A673 (cell line): ENCODE results near the gene ARL4C. TPM values are rescaled to one million over a fixed set of nuclear protein-coding genes. Genes with fewer than 3 reads are reported as not detected.
"Not testable (repeated sequence)": the region's sequence is repeated elsewhere in the genome, so short reads cannot be mapped to it uniquely, and the experiment has no call there.

Experiments used
- BruUV-seq: library from RNA; stranded (reverse); fragments of 400-500 nt; replicated peaks from 2 replicates; lab custom pipeline; 2021; lab: Mats Ljungman, UMichigan
- CTCF ChIA-PET: fragments of 300-600 bp; sonication (Branson Sonifier 250); formaldehyde crosslinking; loops from one replicate; lab custom pipeline; 2022; ENCODE audit warnings: antibody characterized with exemption; lab: Charles Lee
- POLR2A ChIA-PET: fragments of 300-600 bp; sonication (Branson Sonifier 250); formaldehyde crosslinking; loops from one replicate; lab custom pipeline; 2022; ENCODE audit warnings: antibody characterized with exemption; ENCODE audit not compliant: low non-redundant PET; lab: Charles Lee
- DNase-seq: peaks from one replicate; pipeline ENCODE4 v3.0.0-alpha.2; 2015; ENCODE audit warnings: low spot score
- H3K27ac ChIP-seq: fragments of 200-600 bp; sonication (generic); 2 replicates; pipeline ENCODE4 v1.5.1; 2016; ENCODE audit warnings: mixed run types, low read depth, mild to moderate bottlenecking, mixed read lengths, antibody characterized with exemption, low read length; ENCODE audit not compliant: poor library complexity, severe bottlenecking
- H3K27me3 ChIP-seq: fragments of 200-600 bp; sonication (generic); replicated peaks from 2 replicates; pipeline ENCODE4 v1.6.1; 2017; ENCODE audit warnings: mixed run types, low read depth, mild to moderate bottlenecking, mixed read lengths, antibody characterized with exemption, low read length; ENCODE audit not compliant: insufficient read depth, poor library complexity
- H3K36me3 ChIP-seq: fragments of 200-600 bp; sonication (generic); 2 replicates; pipeline ENCODE4 v1.6.1; 2016; ENCODE audit warnings: mixed run types, mild to moderate bottlenecking, mixed read lengths, antibody characterized with exemption, low read length; ENCODE audit not compliant: insufficient read depth, poor library complexity, severe bottlenecking
- H3K4me1 ChIP-seq: fragments of 200-600 bp; sonication (generic); 2 replicates; pipeline ENCODE4 v1.6.1; 2017; ENCODE audit warnings: mixed run types, mild to moderate bottlenecking, mixed read lengths, antibody characterized with exemption, low read length; ENCODE audit not compliant: insufficient read depth, poor library complexity, severe bottlenecking
- H3K4me3 ChIP-seq: fragments of 200-600 bp; sonication (generic); 2 replicates; pipeline ENCODE4 v1.5.1; 2016; ENCODE audit warnings: low read depth, mixed run types, mild to moderate bottlenecking, mixed read lengths, low read length; ENCODE audit not compliant: poor library complexity, severe bottlenecking
- H3K9me3 ChIP-seq: fragments of 200-600 bp; sonication (generic); 2 replicates; pipeline ENCODE4 v1.6.1; 2016; ENCODE audit warnings: mixed run types, low read depth, mild to moderate bottlenecking, mixed read lengths, antibody characterized with exemption, low read length; ENCODE audit not compliant: poor library complexity, severe bottlenecking
- CTCF ChIP-seq: fragments of 300-800, 200-600 bp; sonication (generic); conservative IDR thresholded peaks from 2 replicates; pipeline ENCODE4 v1.5.1; 2017; ENCODE audit warnings: low read depth, mild to moderate bottlenecking, antibody characterized with exemption, low read length, moderate library complexity, mixed read lengths
- EZH2 ChIP-seq: fragments of 200-600 bp; sonication (generic); IDR thresholded peaks from 2 replicates; pipeline ENCODE4 v1.6.1; 2017; ENCODE audit warnings: borderline replicate concordance, low read depth, mild to moderate bottlenecking, mixed read lengths, antibody characterized with exemption, low read length; ENCODE audit not compliant: poor library complexity, severe bottlenecking
- intact Hi-C: fragments of 100-400 bp; cut with micrococcal nuclease; formaldehyde crosslinking; loops from one replicate; pipeline ENCODE4 v1.10.0; 2022; ENCODE audit not compliant: unreplicated experiment
- total RNA-seq: library from RNA; stranded (reverse); gene quantifications from 2 replicates; pipeline ENCODE4 v1.2.3, GENCODE V29; 2021

The ARL4C gene
- total RNA-seq, 1 experiment from 2014 or later: 3.0 TPM

DNA sequence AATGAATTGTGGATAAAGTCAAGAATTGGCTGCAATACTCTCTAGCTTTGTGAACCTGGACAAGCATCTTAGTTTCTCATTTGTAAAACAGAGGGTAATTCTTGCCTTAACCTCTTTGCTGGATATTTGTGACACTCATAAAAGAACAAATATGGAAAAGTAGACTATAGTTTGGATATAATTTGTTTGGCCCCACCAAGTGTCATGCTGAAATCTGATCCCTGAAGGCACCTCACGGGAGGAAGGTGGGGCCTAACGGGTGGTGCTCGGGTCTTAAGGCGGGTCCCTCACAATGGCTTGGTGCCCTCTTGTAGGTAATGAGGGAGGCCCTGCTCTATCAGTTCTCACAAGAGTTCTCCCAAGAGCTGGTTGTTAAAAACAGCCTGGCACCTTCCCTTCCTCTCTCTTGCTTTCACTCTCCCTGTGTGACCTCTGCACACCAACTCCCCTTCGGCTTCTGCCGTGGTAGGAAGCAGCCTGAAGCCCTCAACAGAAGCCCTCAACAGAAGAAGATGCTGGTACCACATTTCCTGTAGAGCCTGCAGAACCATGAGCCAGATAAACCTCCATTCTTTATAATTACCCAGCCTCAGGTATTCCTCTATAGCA, 37.4 kb downstream of the ARL4C start:
- no TSS peak for BruUV-seq
- H3K4me3 ChIP-seq: no peak overlapping the region
- DNase-seq: no peak
- H3K27ac ChIP-seq: no peak overlapping the region
- intact Hi-C loops: no loop called here
- TF ChIP-seq EZH2 (no peak), CTCF (no peak)
- no peaks in the 10 kb centered on the region for H3K36me3 ChIP-seq
- no peaks in the 10 kb centered on the region for H3K27me3 ChIP-seq
- POLR2A ChIA-PET: no interaction called here
- H3K9me3 ChIP-seq: no peaks in the 10 kb centered on the region
- CTCF ChIA-PET: interaction anchor here (0.6 kb wide), 1 partner anchor 38 kb away, joined by 6 read pairs; no protein-coding TSS in a partner anchor
- no peaks in the 10 kb centered on the region for H3K4me1 ChIP-seq

GRCh38 chr2:234458466-234458865, 38.4 kb downstream of the ARL4C start:
- Histone ChIP-seq H3K27me3 (no peaks in the 10 kb centered on the region), H3K27ac (no peak overlapping the region), H3K4me3 (no peak overlapping the region), H3K36me3 (no peaks in the 10 kb centered on the region), H3K9me3 (no peaks in the 10 kb centered on the region), H3K4me1 (no peaks in the 10 kb centered on the region)
- CTCF ChIA-PET: no interaction called here
- no peak for DNase-seq
- POLR2A ChIA-PET: no interaction called here
- TF ChIP-seq CTCF (no peak), EZH2 (no peak)
- intact Hi-C loops: no loop called here
- no TSS peak for BruUV-seq

GRCh38 chr2:234457421-234457820, 39.5 kb downstream of the ARL4C start:
- POLR2A ChIA-PET: no interaction called here
- intact Hi-C loops: no loop called here

DNA sequence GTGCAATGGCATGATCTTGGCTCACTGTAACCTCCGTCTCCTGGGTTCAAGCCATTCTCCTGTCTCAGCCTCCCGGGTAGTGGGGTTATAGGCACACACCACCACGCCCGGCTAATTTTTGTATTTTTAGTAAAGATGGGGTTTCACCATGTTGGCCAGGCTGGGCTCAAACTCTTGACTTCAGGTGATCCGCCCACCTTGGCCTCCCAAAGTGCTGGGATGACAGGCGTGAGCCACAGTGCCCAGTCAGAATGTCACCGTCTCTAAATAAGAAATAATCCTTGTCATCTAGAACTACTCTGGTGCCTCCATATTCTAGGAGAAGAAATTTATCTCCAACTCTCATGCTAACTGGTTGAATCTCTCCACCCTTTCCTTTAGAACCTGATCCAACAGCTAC, 41.6 kb downstream of the ARL4C start:
- H3K9me3 ChIP-seq, H3K27ac ChIP-seq, H3K36me3 ChIP-seq, POLR2A ChIA-PET, CTCF ChIA-PET, H3K27me3 ChIP-seq, H3K4me1 ChIP-seq, DNase-seq, H3K4me3 ChIP-seq, intact Hi-C loops, BruUV-seq: not testable (repeated sequence)

More at GRCh38 chr2:234457421-234457820, 39.5 kb downstream of the ARL4C start:
- no peaks in the 10 kb centered on the region for H3K27me3 ChIP-seq
- TF ChIP-seq CTCF: no peak
- TF ChIP-seq EZH2: no peak
- H3K4me1 ChIP-seq: no peaks in the 10 kb centered on the region
- H3K4me3 ChIP-seq: no peak overlapping the region
- BruUV-seq: no TSS peak
- no peaks in the 10 kb centered on the region for H3K36me3 ChIP-seq
- no peaks in the 10 kb centered on the region for H3K9me3 ChIP-seq
- CTCF ChIA-PET: no interaction called here
- H3K27ac ChIP-seq: no peak overlapping the region
- DNase-seq: no peak
